Right cardiac atrium (tissue), 5 donors: ENCODE results near the gene CFDP1. TPM values are rescaled to one million over a fixed set of nuclear protein-coding genes. Genes with fewer than 3 reads are reported as not detected.

ENCODE experiments used
- ATAC-seq, 2 donors: fragments of 200-7000 bp; cut with Tn5 transposase; one replicate each; pipeline versions ENCODE4 v1.8.0 to v1.9.1; 2020; ENCODE audit warnings: moderate library complexity in 2 of 2, mild to moderate bottlenecking in 1 of 2
- DNase-seq, 3 donors: peaks; one replicate each; pipeline ENCODE4 v3.0.0-alpha.2; 2020
- H3K27ac ChIP-seq: one replicate; pipeline ENCODE4 v1.5.1; 2013; ENCODE audit warnings: mild to moderate bottlenecking, low read length, control low read depth, moderate library complexity
- H3K27me3 ChIP-seq: one replicate; pipeline ENCODE4 v1.6.1; 2013; ENCODE audit not compliant: control insufficient read depth, insufficient read depth
- H3K4me1 ChIP-seq: one replicate; pipeline ENCODE4 v1.6.1; 2013; ENCODE audit warnings: low read length; ENCODE audit not compliant: control insufficient read depth, insufficient read depth
- H3K4me3 ChIP-seq: one replicate; pipeline ENCODE4 v1.5.1; 2013; ENCODE audit warnings: low read length, control low read depth
- H3K9me3 ChIP-seq: one replicate; pipeline ENCODE4 v1.6.1; 2013; ENCODE audit warnings: low read length; ENCODE audit not compliant: control insufficient read depth
- WGBS: extraction: QIAGEN DNeasy Blood & Tissue Kit; methylation state at CpG from one replicate; pipeline ENCODE4 v1.1.7; 2013; 5-methylcytosine and 5-hydroxymethylcytosine counted together
- intact Hi-C, 4 donors: fragments of 100-400 bp; cut with DNase I; formaldehyde crosslinking; loops; one replicate each; pipeline versions ENCODE4 v1.11.0 to v1.14.0; 2022 to 2023
- polyA plus RNA-seq: library from polyadenylated mRNA; stranded (reverse); fragments of 200-250 nt; gene quantifications from one replicate; pipeline ENCODE4 v1.2.3, GENCODE V29; 2013
- total RNA-seq, 4 donors: library from RNA; stranded (reverse); fragmentation: NEBNext Ultra II Directional; extraction: Animal tissue kit (Norgen Biotek cat#: 25700); gene quantifications; one replicate each; pipeline ENCODE4 v1.2.1, GENCODE V29; 2021
- donor health status: healthy with polysubstance abuse.
- donor health status: DM: no; HTN: yes; CAD: no.
- donor health status: DM: no; HTN: no; CAD: no.
- donor health status: DM: no; HTN: yes; CAD: no; lungs with severe emphysema.
- donor health status: DM: yes; HTN: yes; CAD: no.

CFDP1 gene
- total and polyA plus RNA-seq, 5 donors: 23.7 to 40.8 (median 29.5) TPM

DNA sequence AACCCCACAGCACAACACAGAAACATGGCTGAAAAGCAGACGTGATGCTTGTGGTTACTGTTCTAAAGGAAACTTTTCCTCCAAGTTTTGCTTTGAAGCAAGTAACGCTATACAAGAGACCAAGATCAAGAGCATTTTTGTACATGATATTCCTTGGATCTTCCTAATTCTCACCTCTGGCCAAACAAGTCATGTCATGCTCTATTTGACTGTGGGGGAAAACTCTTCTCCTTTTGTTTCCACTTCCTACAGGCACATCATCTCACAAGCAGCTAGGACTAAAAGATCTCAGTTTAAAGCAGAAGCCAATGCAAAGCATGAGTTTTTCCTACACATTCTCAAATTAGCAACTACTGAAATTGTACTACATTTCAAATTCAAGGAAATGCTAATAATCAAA lies 50.7 kb downstream of the CFDP1 start:
- WGBS: 96% methylated on average over 2 of the region's 2 CpGs
- Histone ChIP-seq H3K27me3 (no peaks in the 10 kb centered on the region), H3K27ac (no peak overlapping the region), H3K4me3 (no peak overlapping the region), H3K9me3 (no peaks in the 10 kb centered on the region), H3K4me1 (peaks cover 2% of the 10 kb centered on the region)
- ATAC-seq (no peak), DNase-seq (no peak)
- intact Hi-C loops: loop anchor here in 2 of 4 donors (5.0 to 10.0 kb wide), 3 partner anchors 145 to 178 kb away; partner anchors contain the start of gene CTRB2 (in 1 of the 2)

DNA sequence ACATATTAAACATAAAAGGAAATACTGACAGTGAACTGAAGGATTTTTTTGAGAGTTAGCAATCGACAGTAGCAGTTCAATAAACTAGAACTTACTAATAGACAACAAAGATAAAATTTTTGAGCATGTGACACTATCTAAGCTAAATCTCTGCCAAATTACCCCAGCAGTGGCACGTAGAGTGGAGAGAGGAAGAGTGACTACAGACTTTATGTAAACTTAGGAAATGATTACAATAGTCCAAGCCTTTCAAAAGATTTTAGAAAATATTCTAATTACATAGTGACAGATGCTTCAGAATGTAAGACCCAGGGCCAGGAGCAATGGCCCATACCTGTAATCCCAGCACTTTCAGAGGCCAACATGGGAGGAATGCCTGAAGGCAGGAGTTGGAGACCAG lies 52.4 kb downstream of the CFDP1 start:
- H3K27me3 ChIP-seq: no peaks in the 10 kb centered on the region
- no peak overlapping the region for H3K27ac ChIP-seq
- no peak for ATAC-seq
- 44% methylated on average over 2 of the region's 2 CpGs for WGBS
- no peak for DNase-seq
- intact Hi-C loops: loop anchor here in 2 of 4 donors (5.0 to 10.0 kb wide), 3 partner anchors 144 to 176 kb away; partner anchors contain the start of gene CTRB2 (in 1 of the 2)
- peaks cover 2% of the 10 kb centered on the region for H3K4me1 ChIP-seq
- no peak overlapping the region for H3K4me3 ChIP-seq
- no peaks in the 10 kb centered on the region for H3K9me3 ChIP-seq

GRCh38 chr16:75379911-75380847 lies 53.1 kb downstream of the CFDP1 start:
- no peaks in the 10 kb centered on the region for H3K27me3 ChIP-seq
- ATAC-seq (peak in 1 of 2 donors; percentile 32), DNase-seq (peak in 1 of 3 donors; percentile 49)
- 74% methylated on average over 10 of the region's 10 CpGs for WGBS
- intact Hi-C loops: loop anchor here in 2 of 4 donors (5.0 to 10.0 kb wide), 3 partner anchors 143 to 175 kb away; partner anchors contain the start of gene CTRB2 (in 1 of the 2)
- H3K4me3 ChIP-seq: no peak overlapping the region
- peaks cover 2% of the 10 kb centered on the region for H3K4me1 ChIP-seq
- H3K27ac ChIP-seq: no peak overlapping the region
- no peaks in the 10 kb centered on the region for H3K9me3 ChIP-seq

DNA sequence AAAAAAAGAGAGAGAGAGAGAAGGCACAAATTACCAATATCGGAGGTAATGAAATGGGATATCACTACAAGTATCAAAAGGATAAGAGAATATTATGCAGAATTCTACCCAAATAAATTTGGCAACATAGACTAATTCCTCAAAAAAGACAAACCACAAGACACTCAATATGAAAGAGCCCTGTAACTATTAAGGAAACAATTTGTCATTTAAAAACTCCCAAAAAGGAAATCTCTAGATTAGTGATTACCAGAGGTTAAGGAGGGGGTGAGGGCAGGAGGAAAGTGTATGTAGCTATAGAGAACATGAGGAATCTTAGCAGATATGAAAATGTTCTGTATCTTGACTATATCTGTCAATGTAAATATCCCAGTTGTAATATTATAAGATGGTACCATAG lies 54.0 kb downstream of the CFDP1 start:
- DNase-seq (no peak), ATAC-seq (no peak)
- Histone ChIP-seq H3K27ac (no peak overlapping the region), H3K27me3 (no peaks in the 10 kb centered on the region), H3K9me3 (no peaks in the 10 kb centered on the region), H3K4me3 (no peak overlapping the region), H3K4me1 (peaks cover 2% of the 10 kb centered on the region)
- intact Hi-C loops: no loop called here
- 92% methylated on average over 1 of the region's 1 CpG for WGBS

GRCh38 chr16:75378616-75379015 lies 54.7 kb downstream of the CFDP1 start:
- no peaks in the 10 kb centered on the region for H3K27me3 ChIP-seq
- intact Hi-C loops: no loop called here
- WGBS: 97% methylated on average over 2 of the region's 2 CpGs
- peaks cover 2% of the 10 kb centered on the region for H3K4me1 ChIP-seq
- ATAC-seq (no peak), DNase-seq (no peak)
- no peak overlapping the region for H3K4me3 ChIP-seq
- no peaks in the 10 kb centered on the region for H3K9me3 ChIP-seq
- H3K27ac ChIP-seq: no peak overlapping the region

DNA sequence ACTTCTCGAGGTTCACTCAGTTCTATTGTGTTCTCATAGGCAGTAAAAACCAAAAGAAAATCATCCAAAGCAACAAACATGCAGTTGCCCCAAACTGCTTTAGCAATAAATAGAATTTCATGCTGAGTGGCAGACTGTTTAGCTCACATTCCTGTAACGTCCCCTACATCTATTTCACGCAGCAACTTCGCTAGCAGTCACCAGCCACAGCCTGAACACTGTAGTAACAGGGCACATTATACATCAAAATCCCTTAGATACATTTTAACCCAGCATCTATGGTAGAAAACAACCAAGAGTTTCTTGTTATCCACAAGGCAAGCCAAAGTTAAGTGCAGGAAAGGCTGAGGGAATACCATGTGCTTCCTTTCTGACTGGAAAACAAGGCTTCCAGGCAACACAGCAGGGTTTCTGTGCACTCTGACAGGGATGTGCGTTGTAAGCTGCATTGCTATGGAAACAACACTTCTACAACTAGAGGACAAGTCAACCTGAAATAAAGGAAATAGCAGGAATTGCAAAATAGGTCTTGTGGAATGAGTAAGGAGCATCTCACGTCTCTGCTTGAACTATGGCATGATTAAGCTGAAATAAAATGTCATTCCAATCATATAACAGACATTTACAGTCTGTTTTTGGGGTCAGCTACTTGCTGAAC lies 55.4 kb downstream of the CFDP1 start:
- Histone ChIP-seq H3K9me3 (no peaks in the 10 kb centered on the region), H3K4me1 (peaks cover 2% of the 10 kb centered on the region), H3K4me3 (no peak overlapping the region), H3K27ac (no peak overlapping the region), H3K27me3 (no peaks in the 10 kb centered on the region)
- DNase-seq (no peak), ATAC-seq (peak in 1 of 2 donors; percentile 67)
- WGBS: 46% methylated on average over 6 of the region's 6 CpGs
- intact Hi-C loops: no loop called here

GRCh38 chr16:75376475-75377161 lies 56.7 kb downstream of the CFDP1 start:
- intact Hi-C loops: no loop called here
- no peaks in the 10 kb centered on the region for H3K27me3 ChIP-seq

GRCh38 chr16:75374388-75374787 lies 58.9 kb downstream of the CFDP1 start:
- Histone ChIP-seq H3K4me3 (no peak overlapping the region), H3K27ac (no peak overlapping the region), H3K27me3 (no peaks in the 10 kb centered on the region), H3K9me3 (no peaks in the 10 kb centered on the region), H3K4me1 (no peaks in the 10 kb centered on the region)
- intact Hi-C loops: no loop called here
- no peak for DNase-seq
- no peak for ATAC-seq
- 97% methylated on average over 2 of the region's 2 CpGs for WGBS

More at GRCh38 chr16:75376475-75377161, 56.7 kb downstream of the CFDP1 start:
- 96% methylated on average over 7 of the region's 7 CpGs for WGBS
- Histone ChIP-seq H3K9me3 (no peaks in the 10 kb centered on the region), H3K27ac (no peak overlapping the region), H3K4me3 (no peak overlapping the region), H3K4me1 (no peaks in the 10 kb centered on the region)
- ATAC-seq (no peak), DNase-seq (no peak)

DNA sequence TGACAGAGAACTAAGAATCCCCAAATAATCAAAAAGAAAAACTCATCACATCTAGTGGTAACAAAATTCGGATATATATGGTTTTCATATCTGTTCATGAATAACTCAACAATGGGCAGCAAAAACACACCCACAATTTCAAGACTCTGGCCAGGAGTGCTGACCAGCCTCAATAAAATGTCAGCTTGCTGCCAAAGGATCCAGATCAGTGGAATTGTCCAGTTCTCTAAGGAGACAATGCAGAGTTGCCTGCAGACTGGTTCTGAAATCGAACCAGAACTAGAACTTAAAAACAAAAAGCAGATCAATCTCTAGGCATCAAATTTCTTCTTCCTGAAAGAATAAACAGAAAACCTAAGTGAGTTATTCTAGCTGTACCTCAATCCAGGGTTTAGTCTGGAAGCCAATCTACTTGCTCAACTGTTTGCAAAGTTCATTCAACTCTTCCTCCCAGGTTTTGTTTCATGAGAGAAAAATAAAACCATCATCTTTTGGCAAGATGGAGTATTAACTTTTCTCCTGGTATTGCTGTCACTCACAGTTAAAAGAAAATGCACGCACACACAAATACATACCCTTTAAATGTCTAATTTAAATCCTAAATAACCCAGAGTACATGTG lies 61.0 kb downstream of the CFDP1 start:
- Histone ChIP-seq H3K4me1 (no peaks in the 10 kb centered on the region), H3K4me3 (no peak overlapping the region), H3K9me3 (no peaks in the 10 kb centered on the region), H3K27ac (no peak overlapping the region), H3K27me3 (no peaks in the 10 kb centered on the region)
- intact Hi-C loops: no loop called here
- no peak for DNase-seq
- 59% methylated on average over 3 of the region's 3 CpGs for WGBS
- ATAC-seq: peak; percentile 41 to 72

GRCh38 chr16:75371171-75371570 lies 62.1 kb downstream of the CFDP1 start:
- ATAC-seq (no peak), DNase-seq (no peak)
- Histone ChIP-seq H3K4me3 (no peak overlapping the region), H3K9me3 (no peaks in the 10 kb centered on the region), H3K4me1 (no peaks in the 10 kb centered on the region), H3K27ac (no peak overlapping the region), H3K27me3 (no peaks in the 10 kb centered on the region)
- intact Hi-C loops: no loop called here
- 93% methylated on average over 3 of the region's 3 CpGs for WGBS
